ENCODE measurements around the gene GDE1. TPM values are rescaled to one million over a fixed set of nuclear protein-coding genes. Genes with fewer than 3 reads are reported as not detected.

GDE1 gene, protein sequence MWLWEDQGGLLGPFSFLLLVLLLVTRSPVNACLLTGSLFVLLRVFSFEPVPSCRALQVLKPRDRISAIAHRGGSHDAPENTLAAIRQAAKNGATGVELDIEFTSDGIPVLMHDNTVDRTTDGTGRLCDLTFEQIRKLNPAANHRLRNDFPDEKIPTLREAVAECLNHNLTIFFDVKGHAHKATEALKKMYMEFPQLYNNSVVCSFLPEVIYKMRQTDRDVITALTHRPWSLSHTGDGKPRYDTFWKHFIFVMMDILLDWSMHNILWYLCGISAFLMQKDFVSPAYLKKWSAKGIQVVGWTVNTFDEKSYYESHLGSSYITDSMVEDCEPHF
- 37.7 TPM for total RNA-seq

DNA sequence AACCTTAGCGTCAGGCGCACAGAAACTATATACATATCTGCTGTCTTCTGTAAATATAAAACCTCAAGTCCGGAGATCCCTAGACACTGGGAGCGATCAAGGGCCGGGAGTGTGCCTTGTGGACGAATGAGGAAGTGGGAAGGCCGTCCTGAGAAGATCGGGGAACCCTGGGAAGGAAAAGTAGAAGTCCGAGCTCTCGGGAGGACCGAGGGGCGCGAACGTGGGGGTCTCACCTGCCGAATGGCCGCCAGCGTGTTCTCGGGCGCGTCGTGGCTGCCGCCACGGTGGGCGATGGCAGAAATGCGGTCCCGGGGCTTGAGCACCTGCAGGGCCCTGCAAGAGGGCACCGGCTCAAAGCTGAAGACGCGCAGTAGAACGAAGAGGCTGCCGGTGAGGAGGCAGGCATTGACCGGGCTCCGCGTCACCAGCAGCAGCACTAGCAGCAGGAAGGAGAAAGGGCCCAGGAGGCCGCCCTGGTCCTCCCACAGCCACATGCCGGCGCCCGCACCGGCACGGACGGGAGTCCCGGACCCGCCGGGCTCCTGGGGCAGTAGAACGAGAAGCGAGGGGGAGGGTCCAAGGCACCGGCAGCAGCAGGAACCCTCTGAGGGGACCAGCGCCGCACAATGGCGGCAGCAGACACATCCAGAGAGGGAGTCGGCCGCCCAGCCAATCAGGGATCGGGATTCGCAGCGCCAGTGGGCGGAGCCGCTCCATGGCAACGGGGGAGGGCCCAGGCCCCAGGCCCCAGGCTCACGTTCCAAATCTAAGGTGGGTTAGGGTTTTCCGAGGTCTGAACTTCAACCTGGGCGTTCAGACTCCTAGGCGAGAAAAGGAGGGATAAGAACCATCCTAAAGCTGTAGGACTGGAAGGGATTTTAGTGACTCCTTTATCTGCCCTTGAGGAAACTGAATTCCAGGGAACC lies at the start of gene GDE1:
Gene GDE1, minus strand, starts transcription at position 628 of the 926 bp plus-strand sequence. Its CDS starts 134 bp downstream, at position 494.

DNA sequence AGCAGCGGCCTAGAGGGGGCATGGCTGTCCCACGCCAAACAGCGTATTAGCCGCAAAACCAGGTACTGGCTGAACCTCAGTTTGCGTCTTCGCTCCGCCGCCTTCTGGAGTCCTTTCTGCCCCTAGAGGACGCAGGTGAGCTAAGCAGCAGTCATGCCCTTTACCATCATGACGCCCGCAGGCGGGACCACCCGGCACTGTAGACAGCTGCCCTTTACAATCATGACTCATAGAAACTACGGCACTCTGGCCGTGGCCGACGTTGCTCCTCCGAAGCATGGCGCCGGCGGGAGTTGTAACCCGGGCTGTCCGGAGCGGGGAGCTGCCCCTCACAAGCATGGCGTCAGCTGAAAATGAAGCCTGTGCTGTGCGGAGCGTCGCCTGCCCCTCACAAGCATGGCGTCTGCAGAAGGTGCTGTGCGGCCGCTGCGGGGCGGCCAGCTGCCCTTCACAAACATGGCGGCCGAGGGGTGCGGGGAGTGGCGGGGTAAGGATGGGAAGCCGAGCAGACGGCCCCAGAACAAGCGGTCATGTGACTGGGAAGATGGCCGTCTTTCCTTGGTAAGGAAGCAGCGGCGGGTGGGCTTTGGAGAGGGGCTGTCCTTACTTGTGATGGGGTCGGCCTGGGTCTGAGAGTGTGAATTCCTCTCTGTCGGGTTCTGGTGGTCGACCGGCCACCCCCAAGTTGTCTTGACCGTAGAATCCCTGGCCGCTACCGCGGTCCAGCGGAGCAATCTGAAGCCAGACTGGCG lies 33.5 kb upstream of the GDE1 start, which contains the start of gene VPS35L:
Gene VPS35L, plus strand, starts transcription at position 518 of the 752 bp plus-strand sequence. Its CDS starts 27 bp downstream, at position 545.

GRCh38 chr16:19523559-19524355 lies 1.9 kb upstream of the GDE1 start, which contains the start of gene CCP110:
Gene CCP110 (plus strand): TSS chr16:19523942. CDS start chr16:19527882, 3,940 bp downstream.

Other genes with a start within 250 kb of the GDE1 start
- 0.18 TPM for gene CLEC19A, start 236.4 kb downstream of the GDE1 start, total RNA-seq
- gene TMC5, start 104.2 kb downstream of the GDE1 start, total RNA-seq, result 1.1 TPM
- gene CCP110, start 1.8 kb upstream of the GDE1 start, total RNA-seq, result 23.1 TPM
- 47.2 TPM for gene VPS35L, start 33.6 kb upstream of the GDE1 start, total RNA-seq
- gene KNOP1, start 196.1 kb upstream of the GDE1 start, total RNA-seq, result 11.4 TPM
- 34.2 TPM for gene IQCK, start 196.2 kb upstream of the GDE1 start, total RNA-seq

Data from metanephros (tissue), 1 donor.